ENCODE measurements around the gene SDK1. TPM values are rescaled to one million over a fixed set of nuclear protein-coding genes. Genes with fewer than 3 reads are reported as not detected.
"Not testable (repeated sequence)": the region's sequence is repeated elsewhere in the genome, so short reads cannot be mapped to it uniquely, and the experiment has no call there.

Gene SDK1
- total RNA-seq, 1 donor, result 0.36 TPM

DNA sequence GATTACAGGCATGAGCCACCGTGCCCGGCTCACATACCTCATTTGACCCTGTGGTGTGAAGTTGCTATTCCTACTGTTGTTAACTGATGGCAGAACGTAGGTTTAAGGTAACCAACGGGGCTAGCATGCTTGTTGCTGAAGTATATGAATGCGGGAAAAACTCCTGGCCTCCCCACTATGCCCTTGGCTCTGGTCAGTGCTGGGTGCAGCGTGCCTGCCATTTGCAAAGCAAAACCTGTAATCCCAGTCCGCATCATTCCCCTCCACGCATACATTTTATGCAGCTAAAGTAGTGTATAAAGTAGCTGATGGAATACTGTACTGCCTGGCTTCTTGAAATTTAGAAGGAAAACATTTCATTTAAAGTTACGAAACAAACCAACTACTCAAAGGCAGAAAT is 273.3 kb downstream of the SDK1 start:
- Histone ChIP-seq H3K27ac (ENCODE audit: low read depth, low read length) (no peak overlapping the region), H3K27me3 (ENCODE audit: insufficient read depth, low read length) (no peaks in the 10 kb centered on the region), H3K4me2 (ENCODE audit: insufficient read depth, low read length) (no peak overlapping the region), H3K4me1 (ENCODE audit: insufficient read depth, low read length) (no peaks in the 10 kb centered on the region), H3K4me3 (ENCODE audit: insufficient read depth, low read length) (no peak overlapping the region), H4K20me1 (ENCODE audit: insufficient read depth, low read length) (no peaks in the 10 kb centered on the region), H3K79me2 (ENCODE audit: insufficient read depth, low read length) (no peaks in the 10 kb centered on the region), H2AFZ (ENCODE audit: low read length) (no peak overlapping the region), H3K9me3 (ENCODE audit: low read depth, low read length) (peaks cover 3% of the 10 kb centered on the region), H3K36me3 (ENCODE audit: insufficient read depth, low read length) (no peaks in the 10 kb centered on the region)
- no peak for TF ChIP-seq CTCF (IDR thresholded peaks at IDR 0.05; ENCODE audit: extremely low read depth, low read depth, low read length)
- DNase-seq (ENCODE audit: insufficient read length, low spot score, missing footprints), result no peak

DNA sequence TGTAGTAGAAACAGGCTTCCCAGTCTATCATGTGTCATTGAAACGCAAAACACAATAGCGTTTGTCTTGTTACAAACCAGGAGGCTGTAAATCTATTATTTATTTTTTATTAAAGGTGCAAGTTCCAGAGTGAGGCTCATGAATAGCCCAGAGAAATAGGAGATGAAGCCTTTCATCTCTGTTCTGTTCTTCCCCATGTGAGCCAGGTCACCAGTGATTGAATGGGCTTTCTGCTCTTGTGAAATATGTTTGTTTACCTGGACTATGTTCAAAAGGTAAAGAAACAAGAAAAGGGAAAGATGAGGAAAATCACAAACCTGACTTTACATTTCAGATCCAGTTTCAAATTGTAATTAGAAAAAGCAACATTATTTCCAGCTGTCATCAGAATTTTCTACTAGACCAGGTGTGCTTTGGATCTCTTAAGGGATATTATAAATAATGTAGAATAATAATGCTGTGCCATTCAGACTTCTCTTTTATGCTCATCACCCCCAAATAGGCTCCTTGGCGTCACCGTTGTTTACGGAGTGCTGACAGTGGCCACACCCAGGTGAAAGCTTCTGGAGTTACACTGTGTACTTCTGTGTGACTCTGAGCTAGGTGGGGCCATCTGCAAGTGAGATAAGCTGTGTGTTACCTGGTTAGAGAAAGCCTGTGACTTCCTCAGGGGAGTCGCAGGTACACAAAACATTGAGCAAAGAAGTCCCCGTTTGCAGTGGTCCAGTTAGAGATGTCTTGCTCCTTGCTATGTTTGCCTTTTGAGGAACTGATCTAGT is 274.9 kb downstream of the SDK1 start:
- no peak overlapping the region for H3K27ac ChIP-seq (ENCODE audit: low read depth, low read length)
- H3K4me2 ChIP-seq (ENCODE audit: insufficient read depth, low read length), result no peak overlapping the region
- no peak overlapping the region for H3K4me3 ChIP-seq (ENCODE audit: insufficient read depth, low read length)
- no peaks in the 10 kb centered on the region for H3K4me1 ChIP-seq (ENCODE audit: insufficient read depth, low read length)
- peaks cover 3% of the 10 kb centered on the region for H3K9me3 ChIP-seq (ENCODE audit: low read depth, low read length)
- H3K36me3 ChIP-seq (ENCODE audit: insufficient read depth, low read length), result no peaks in the 10 kb centered on the region
- no peak overlapping the region for H2AFZ ChIP-seq (ENCODE audit: low read length)
- H3K79me2 ChIP-seq (ENCODE audit: insufficient read depth, low read length), result no peaks in the 10 kb centered on the region
- DNase-seq (ENCODE audit: insufficient read length, low spot score, missing footprints), result no peak
- TF ChIP-seq CTCF (IDR thresholded peaks at IDR 0.05; ENCODE audit: extremely low read depth, low read depth, low read length), result no peak
- H4K20me1 ChIP-seq (ENCODE audit: insufficient read depth, low read length), result no peaks in the 10 kb centered on the region
- no peaks in the 10 kb centered on the region for H3K27me3 ChIP-seq (ENCODE audit: insufficient read depth, low read length)

- Histone ChIP-seq H3K79me2 (ENCODE audit: insufficient read depth, low read length) (no peaks in the 10 kb centered on the region), H3K4me1 (ENCODE audit: insufficient read depth, low read length) (no peaks in the 10 kb centered on the region), H2AFZ (ENCODE audit: low read length) (no peak overlapping the region), H3K4me3 (ENCODE audit: insufficient read depth, low read length) (no peak overlapping the region), H3K36me3 (ENCODE audit: insufficient read depth, low read length) (no peaks in the 10 kb centered on the region), H4K20me1 (ENCODE audit: insufficient read depth, low read length) (no peaks in the 10 kb centered on the region), H3K4me2 (ENCODE audit: insufficient read depth, low read length) (no peak overlapping the region), H3K27me3 (ENCODE audit: insufficient read depth, low read length) (no peaks in the 10 kb centered on the region), H3K27ac (ENCODE audit: low read depth, low read length) (no peak overlapping the region), H3K9me3 (ENCODE audit: low read depth, low read length) (peaks cover 3% of the 10 kb centered on the region)
- DNase-seq (ENCODE audit: insufficient read length, low spot score, missing footprints), result no peak
- no peak for TF ChIP-seq CTCF (IDR thresholded peaks at IDR 0.05; ENCODE audit: extremely low read depth, low read depth, low read length)
These were observed 277.3 kb downstream of the SDK1 start for GRCh38 chr7:3578399-3578798.

DNA sequence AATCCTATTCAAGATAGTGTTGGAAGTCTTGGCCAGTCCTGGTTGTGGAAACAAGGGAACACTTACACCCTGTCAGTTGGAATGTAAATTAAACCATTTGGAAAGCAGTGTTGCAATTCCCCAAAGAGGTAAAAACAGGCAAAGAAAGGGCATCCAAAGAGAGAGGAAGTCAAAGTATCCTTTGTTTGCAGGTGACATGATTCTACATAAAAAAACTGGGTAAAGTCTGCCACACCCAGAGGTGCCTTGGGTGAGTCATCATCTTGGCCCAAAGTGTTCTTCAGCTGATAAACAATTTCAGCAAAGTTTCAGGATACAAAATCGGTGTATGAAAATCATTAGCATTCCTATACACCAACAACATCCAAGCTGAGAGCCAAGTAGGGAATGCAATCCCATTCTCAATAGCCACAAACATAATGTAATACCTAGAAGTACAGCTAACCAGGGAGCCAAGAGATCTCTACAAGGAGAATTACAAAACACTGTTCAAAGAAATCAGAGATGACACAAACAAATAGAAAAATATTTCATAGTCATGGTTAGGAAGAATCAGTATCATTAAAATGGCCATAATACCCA is 278.7 kb downstream of the SDK1 start:
- Histone ChIP-seq H3K27ac (ENCODE audit: low read depth, low read length) (no peak overlapping the region), H3K36me3 (ENCODE audit: insufficient read depth, low read length) (no peaks in the 10 kb centered on the region), H2AFZ (ENCODE audit: low read length) (no peak overlapping the region), H3K4me2 (ENCODE audit: insufficient read depth, low read length) (no peak overlapping the region), H3K4me3 (ENCODE audit: insufficient read depth, low read length) (no peak overlapping the region), H3K4me1 (ENCODE audit: insufficient read depth, low read length) (no peaks in the 10 kb centered on the region), H3K9me3 (ENCODE audit: low read depth, low read length) (peaks cover 3% of the 10 kb centered on the region), H3K27me3 (ENCODE audit: insufficient read depth, low read length) (no peaks in the 10 kb centered on the region), H4K20me1 (ENCODE audit: insufficient read depth, low read length) (no peaks in the 10 kb centered on the region), H3K79me2 (ENCODE audit: insufficient read depth, low read length) (no peaks in the 10 kb centered on the region)
- TF ChIP-seq CTCF (IDR thresholded peaks at IDR 0.05; ENCODE audit: extremely low read depth, low read depth, low read length), result no peak
- no peak for DNase-seq (ENCODE audit: insufficient read length, low spot score, missing footprints)

GRCh38 chr7:3582145-3582544 is 281.1 kb downstream of the SDK1 start:
- H3K4me1 ChIP-seq (ENCODE audit: insufficient read depth, low read length); H2AFZ ChIP-seq (ENCODE audit: low read length); H3K9me3 ChIP-seq (ENCODE audit: low read depth, low read length); H4K20me1 ChIP-seq (ENCODE audit: insufficient read depth, low read length); H3K4me2 ChIP-seq (ENCODE audit: insufficient read depth, low read length); H3K27me3 ChIP-seq (ENCODE audit: insufficient read depth, low read length); DNase-seq (ENCODE audit: insufficient read length, low spot score, missing footprints); H3K79me2 ChIP-seq (ENCODE audit: insufficient read depth, low read length); H3K4me3 ChIP-seq (ENCODE audit: insufficient read depth, low read length); H3K27ac ChIP-seq (ENCODE audit: low read depth, low read length); H3K36me3 ChIP-seq (ENCODE audit: insufficient read depth, low read length): not testable (repeated sequence)

All from osteoblast (primary cell).